Nephron progenitor cell (in vitro differentiated cells): ENCODE data around the gene TTLL9.

Experiments used
- DNase-seq: peaks from one replicate; pipeline ENCODE4 v3.0.0; 2021
- H3K27ac Mint-ChIP-seq: 2 replicates; pipeline ENCODE4 v1.8.0; 2021; ENCODE audit warnings: mild to moderate bottlenecking, moderate library complexity, mixed read lengths
- H3K27me3 Mint-ChIP-seq: 2 replicates; pipeline ENCODE4 v1.8.0; 2021; ENCODE audit warnings: mild to moderate bottlenecking, low read depth, mixed read lengths; ENCODE audit not compliant: poor library complexity
- H3K36me3 Mint-ChIP-seq: 2 replicates; pipeline ENCODE4 v1.8.0; 2021; ENCODE audit warnings: low read depth, mixed read lengths
- H3K4me1 Mint-ChIP-seq: 2 replicates; pipeline ENCODE4 v1.8.0; 2021; ENCODE audit warnings: mixed read lengths
- H3K4me3 Mint-ChIP-seq: 2 replicates; pipeline ENCODE4 v1.8.0; 2021; ENCODE audit warnings: mild to moderate bottlenecking, moderate library complexity, mixed read lengths
- H3K9me3 Mint-ChIP-seq: 2 replicates; pipeline ENCODE4 v1.8.0; 2021; ENCODE audit warnings: mild to moderate bottlenecking, moderate library complexity, mixed read lengths
- TF ChIP-seq, protein P1 (sequence below): fragments of 200-600 bp; sonication (generic); IDR thresholded peaks from 2 replicates; pipeline ENCODE4 v1.5.0; 2021; ENCODE audit warnings: antibody characterized with exemption

The TTLL9 gene

DNA sequence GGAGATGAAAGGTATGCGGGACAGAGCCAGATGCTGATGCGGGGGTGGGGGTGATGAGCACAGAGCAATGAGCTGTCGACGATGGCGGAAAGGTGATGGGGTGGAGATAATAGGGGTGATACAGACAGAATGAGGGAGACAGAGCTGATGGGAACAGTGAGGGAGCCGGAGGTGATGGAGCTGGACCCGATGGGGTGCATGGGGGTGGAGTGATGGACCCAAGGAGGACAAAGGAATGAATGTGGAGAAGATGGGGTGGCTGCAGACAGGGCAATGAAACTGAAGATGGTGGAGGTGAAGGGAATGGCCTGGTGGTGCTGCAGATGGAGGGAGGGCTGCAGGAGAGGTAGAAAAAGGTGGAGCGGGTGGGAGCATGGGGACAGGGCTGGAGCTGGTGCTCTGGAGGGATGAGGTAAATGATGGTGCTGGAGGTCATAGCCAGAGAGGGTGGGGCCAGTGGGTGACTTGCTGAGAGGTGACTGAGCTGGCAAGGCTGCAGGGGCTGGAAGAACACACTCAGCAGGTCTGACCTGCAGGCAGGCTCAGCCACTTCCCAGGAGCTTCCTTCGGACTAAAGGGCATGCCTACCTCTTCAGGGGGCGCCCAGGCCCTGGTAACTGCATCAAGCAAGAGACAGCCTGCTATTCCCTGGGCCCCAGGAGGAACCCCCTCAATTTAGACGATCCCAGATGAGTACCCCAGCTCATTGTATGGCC, 19.0 kb upstream of the TTLL9 start:
- Mint-ChIP-seq H3K27ac (no peak overlapping the region), H3K36me3 (no peaks in the 10 kb centered on the region), H3K4me1 (peaks cover 7% of the 10 kb centered on the region), H3K4me3 (no peak overlapping the region), H3K27me3 (peaks cover 29% of the 10 kb centered on the region), H3K9me3 (no peaks in the 10 kb centered on the region)
- DNase-seq: no peak
- TF ChIP-seq, protein P1, sequence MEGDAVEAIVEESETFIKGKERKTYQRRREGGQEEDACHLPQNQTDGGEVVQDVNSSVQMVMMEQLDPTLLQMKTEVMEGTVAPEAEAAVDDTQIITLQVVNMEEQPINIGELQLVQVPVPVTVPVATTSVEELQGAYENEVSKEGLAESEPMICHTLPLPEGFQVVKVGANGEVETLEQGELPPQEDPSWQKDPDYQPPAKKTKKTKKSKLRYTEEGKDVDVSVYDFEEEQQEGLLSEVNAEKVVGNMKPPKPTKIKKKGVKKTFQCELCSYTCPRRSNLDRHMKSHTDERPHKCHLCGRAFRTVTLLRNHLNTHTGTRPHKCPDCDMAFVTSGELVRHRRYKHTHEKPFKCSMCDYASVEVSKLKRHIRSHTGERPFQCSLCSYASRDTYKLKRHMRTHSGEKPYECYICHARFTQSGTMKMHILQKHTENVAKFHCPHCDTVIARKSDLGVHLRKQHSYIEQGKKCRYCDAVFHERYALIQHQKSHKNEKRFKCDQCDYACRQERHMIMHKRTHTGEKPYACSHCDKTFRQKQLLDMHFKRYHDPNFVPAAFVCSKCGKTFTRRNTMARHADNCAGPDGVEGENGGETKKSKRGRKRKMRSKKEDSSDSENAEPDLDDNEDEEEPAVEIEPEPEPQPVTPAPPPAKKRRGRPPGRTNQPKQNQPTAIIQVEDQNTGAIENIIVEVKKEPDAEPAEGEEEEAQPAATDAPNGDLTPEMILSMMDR: no peak

DNA sequence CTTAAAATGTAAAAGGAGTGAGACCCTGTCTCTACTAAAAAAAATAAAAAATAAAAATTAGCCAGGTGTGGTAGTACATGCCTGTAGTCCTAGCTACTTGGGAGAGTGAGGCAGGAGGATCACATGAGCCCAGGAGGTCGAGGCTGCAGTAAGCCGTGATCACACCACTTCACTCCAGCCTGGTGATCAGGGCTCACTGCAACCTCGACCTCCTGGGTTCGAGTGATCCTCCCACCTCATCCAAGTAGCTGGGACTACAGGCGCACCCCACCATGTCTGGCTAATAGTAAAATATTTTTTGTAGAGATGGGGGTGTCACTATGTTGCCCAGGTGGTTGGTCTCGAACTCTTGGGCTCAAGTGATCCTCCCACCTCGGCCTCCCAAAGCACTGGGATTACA, 17.0 kb upstream of the TTLL9 start:
- Mint-ChIP-seq H3K9me3 (no peaks in the 10 kb centered on the region), H3K36me3 (no peaks in the 10 kb centered on the region), H3K27ac (no peak overlapping the region), H3K4me3 (no peak overlapping the region), H3K4me1 (peaks cover 7% of the 10 kb centered on the region), H3K27me3 (peaks cover 28% of the 10 kb centered on the region)
- TF ChIP-seq, protein P1: no peak
- DNase-seq: no peak

DNA sequence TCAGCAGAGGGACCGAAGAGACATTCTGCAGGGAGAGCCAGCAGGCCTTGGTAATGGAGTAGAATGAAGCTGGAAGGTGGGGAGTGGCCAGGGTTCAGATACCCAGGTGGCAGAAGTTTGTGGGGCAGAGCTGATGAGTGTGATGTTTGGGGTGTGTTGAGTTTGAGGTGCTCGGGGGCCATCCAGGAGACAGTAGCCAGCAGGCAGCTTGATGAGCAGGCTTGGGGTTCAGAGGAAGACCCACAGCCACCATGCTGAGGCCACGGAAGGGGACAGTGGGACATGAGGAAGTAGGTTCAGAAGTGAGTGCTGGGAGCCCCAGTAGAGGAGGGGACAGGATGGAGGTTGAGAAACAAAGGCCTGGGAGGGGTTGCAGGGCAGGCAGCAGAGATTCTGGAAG, 13.9 kb upstream of the TTLL9 start:
- DNase-seq: no peak
- TF ChIP-seq, protein P1: no peak
- H3K36me3 Mint-ChIP-seq: no peaks in the 10 kb centered on the region
- peaks cover 12% of the 10 kb centered on the region for H3K27me3 Mint-ChIP-seq
- H3K27ac Mint-ChIP-seq: no peak overlapping the region
- H3K9me3 Mint-ChIP-seq: no peaks in the 10 kb centered on the region
- no peak overlapping the region for H3K4me3 Mint-ChIP-seq
- H3K4me1 Mint-ChIP-seq: peaks cover 13% of the 10 kb centered on the region

DNA sequence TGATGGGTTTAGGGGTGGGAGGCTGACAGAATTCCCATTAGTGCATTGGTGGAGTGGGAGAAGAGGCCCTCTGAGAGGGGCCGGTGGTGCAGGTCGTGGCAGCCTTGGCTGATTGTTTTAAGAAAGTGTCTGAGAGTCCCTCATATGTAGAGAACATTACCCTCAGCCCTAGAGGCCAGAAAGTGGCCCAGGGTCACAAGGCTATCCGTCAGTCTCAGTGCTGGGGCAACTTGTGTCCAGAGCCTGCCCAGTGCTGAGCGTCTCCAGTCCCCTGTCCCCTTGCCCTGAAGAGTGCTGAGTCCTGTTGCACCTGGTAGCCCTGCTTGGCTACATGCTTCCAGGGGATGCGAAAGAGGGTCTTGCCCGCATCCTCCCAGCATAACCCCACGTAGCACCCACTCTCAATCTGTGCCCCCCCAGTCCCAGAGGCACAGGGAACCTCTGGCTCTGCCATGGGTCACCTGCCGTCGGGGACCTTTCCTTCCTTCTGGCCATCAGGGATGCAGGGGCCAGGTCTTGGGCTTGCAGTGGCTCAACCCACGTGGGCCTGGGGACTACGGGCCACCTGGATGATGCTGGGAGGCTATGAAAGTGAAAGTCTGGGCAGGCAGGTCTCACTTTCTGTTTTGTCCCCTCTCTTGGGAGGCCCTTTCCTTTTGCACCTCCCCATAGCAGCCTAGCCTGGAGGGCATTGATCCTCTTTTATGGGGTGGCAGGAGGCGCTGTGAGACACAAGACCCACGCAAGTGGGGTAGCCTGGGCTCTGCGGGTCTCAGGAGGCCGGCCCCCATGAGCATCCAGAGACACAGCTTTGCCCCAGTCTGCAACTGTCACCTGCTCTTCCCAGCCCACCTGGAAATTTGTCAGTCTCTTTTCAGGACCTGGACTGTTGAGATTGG, 12.3 kb upstream of the TTLL9 start:
- H3K4me1 Mint-ChIP-seq: peaks cover 26% of the 10 kb centered on the region
- TF ChIP-seq, protein P1: no peak
- no peak overlapping the region for H3K4me3 Mint-ChIP-seq
- no peaks in the 10 kb centered on the region for H3K9me3 Mint-ChIP-seq
- H3K27ac Mint-ChIP-seq: no peak overlapping the region
- no peak for DNase-seq
- no peaks in the 10 kb centered on the region for H3K36me3 Mint-ChIP-seq
- peaks cover under 1% of the 10 kb centered on the region for H3K27me3 Mint-ChIP-seq

DNA sequence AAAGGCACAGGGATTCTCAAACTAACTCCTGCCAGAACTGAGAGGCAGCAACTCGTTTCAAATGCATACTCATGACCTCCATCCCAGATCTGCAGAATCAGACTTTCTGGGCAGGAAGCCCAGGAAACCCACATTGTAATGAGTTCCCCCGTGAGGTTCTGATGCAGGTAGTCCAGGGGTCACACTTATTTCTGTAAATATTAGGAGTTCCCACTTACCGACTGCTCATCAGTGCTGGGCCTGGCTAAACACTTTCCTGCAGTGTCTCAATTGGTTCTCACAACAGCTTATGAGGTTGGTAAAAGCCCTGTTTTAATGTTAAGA, 11.7 kb upstream of the TTLL9 start:
- no peak overlapping the region for H3K4me3 Mint-ChIP-seq
- H3K4me1 Mint-ChIP-seq: peaks cover 32% of the 10 kb centered on the region
- H3K36me3 Mint-ChIP-seq: no peaks in the 10 kb centered on the region
- H3K9me3 Mint-ChIP-seq: no peaks in the 10 kb centered on the region
- H3K27ac Mint-ChIP-seq: no peak overlapping the region
- no peaks in the 10 kb centered on the region for H3K27me3 Mint-ChIP-seq
- no peak for DNase-seq
- TF ChIP-seq, protein P1: no peak
